Large intestine (tissue), 3 donors: ENCODE data around the gene NR5A2. TPM values are rescaled to one million over a fixed set of nuclear protein-coding genes. Genes with fewer than 3 reads are reported as not detected.
A peak's percentile ranks its signal among the peaks of the same experiment; 100 is the strongest.

Experiments used
- DNase-seq, 2 donors: peaks; one replicate each; pipeline versions ENCODE4 v3.0.0 to v3.0.0-alpha.2; 2013
- H3K27ac ChIP-seq: one replicate; pipeline ENCODE4 v1.5.1; 2013; ENCODE audit warnings: low read length
- H3K27me3 ChIP-seq: 2 replicates; pipeline ENCODE4 v1.6.1; 2013; ENCODE audit warnings: low read length; ENCODE audit not compliant: control insufficient read depth, insufficient read depth
- H3K36me3 ChIP-seq: 2 replicates; pipeline ENCODE4 v1.6.1; 2013; ENCODE audit warnings: low read length; ENCODE audit not compliant: control insufficient read depth, insufficient read depth
- H3K4me1 ChIP-seq: one replicate; pipeline ENCODE4 v1.6.1; 2013; ENCODE audit warnings: low read length; ENCODE audit not compliant: control insufficient read depth, insufficient read depth
- H3K4me3 ChIP-seq: one replicate; pipeline ENCODE4 v1.5.1; 2013; ENCODE audit warnings: low read length
- H3K9me3 ChIP-seq: one replicate; pipeline ENCODE4 v1.6.1; 2013; ENCODE audit warnings: mild to moderate bottlenecking, low read depth, low read length, moderate library complexity; ENCODE audit not compliant: control insufficient read depth
- WGBS: methylation state at CpG from one replicate; pipeline ENCODE4 v1.1.5; 2013; ENCODE audit warnings: low lambda C conversion rate; ENCODE audit not compliant: insufficient coverage; 5-methylcytosine and 5-hydroxymethylcytosine counted together
- polyA plus RNA-seq: library from polyadenylated mRNA; unstranded; fragments of 120-200 nt; gene quantifications from one replicate; pipeline ENCODE4 v1.2.1, GENCODE V29; 2013

NR5A2 gene
- polyA plus RNA-seq, 1 donor, result 36.5 TPM

- WGBS, result no CpG with 5 or more reads among the region's 36 CpGs
- Histone ChIP-seq H3K4me1 (peaks cover 45% of the 10 kb centered on the region), H3K27ac (no peak overlapping the region), H3K27me3 (peaks cover 73% of the 10 kb centered on the region), H3K36me3 (no peaks in the 10 kb centered on the region), H3K4me3 (peak overlapping the region; percentile 3), H3K9me3 (peaks cover 5% of the 10 kb centered on the region)
- DNase-seq, result peak in 1 of 2 donors; percentile 1
These were observed 8.0 kb downstream of the NR5A2 start for GRCh38 chr1:200035397-200035955.

- no peak overlapping the region for H3K27ac ChIP-seq
- H3K9me3 ChIP-seq, result peaks cover 5% of the 10 kb centered on the region
- H3K36me3 ChIP-seq, result no peaks in the 10 kb centered on the region
- peaks cover 76% of the 10 kb centered on the region for H3K27me3 ChIP-seq
- peak in 1 of 2 donors; percentile 10 for DNase-seq
- WGBS, result no CpG with 5 or more reads among the region's 27 CpGs
- H3K4me1 ChIP-seq, result peaks cover 40% of the 10 kb centered on the region
- no peak overlapping the region for H3K4me3 ChIP-seq
These were observed 8.6 kb downstream of the NR5A2 start for GRCh38 chr1:200035956-200036618.

- DNase-seq, result peak in 1 of 2 donors; percentile 6
- Histone ChIP-seq H3K27ac (no peak overlapping the region), H3K27me3 (peaks cover 81% of the 10 kb centered on the region), H3K9me3 (peaks cover 5% of the 10 kb centered on the region), H3K36me3 (no peaks in the 10 kb centered on the region), H3K4me1 (peaks cover 37% of the 10 kb centered on the region), H3K4me3 (no peak overlapping the region)
- WGBS, result 80% methylated on average over 1 of the region's 18 CpGs
These were observed 9.2 kb downstream of the NR5A2 start for GRCh38 chr1:200036619-200037270.

GRCh38 chr1:200037501-200037900, 10.0 kb downstream of the NR5A2 start:
- peaks cover 29% of the 10 kb centered on the region for H3K4me1 ChIP-seq
- 20% methylated on average over 1 of the region's 2 CpGs for WGBS
- H3K36me3 ChIP-seq, result no peaks in the 10 kb centered on the region
- H3K4me3 ChIP-seq, result no peak overlapping the region
- H3K9me3 ChIP-seq, result peaks cover 5% of the 10 kb centered on the region
- no peak for DNase-seq
- H3K27ac ChIP-seq, result no peak overlapping the region
- H3K27me3 ChIP-seq, result peaks cover 89% of the 10 kb centered on the region

GRCh38 chr1:200037904-200038303, 10.4 kb downstream of the NR5A2 start:
- H3K36me3 ChIP-seq, result no peaks in the 10 kb centered on the region
- no CpG with 5 or more reads among the region's 8 CpGs for WGBS
- peaks cover 5% of the 10 kb centered on the region for H3K9me3 ChIP-seq
- H3K27ac ChIP-seq, result peak overlapping the region; percentile 28
- H3K4me3 ChIP-seq, result peak overlapping the region; percentile 60
- peak in 1 of 2 donors; percentile 33 for DNase-seq
- H3K4me1 ChIP-seq, result peaks cover 25% of the 10 kb centered on the region
- peaks cover 90% of the 10 kb centered on the region for H3K27me3 ChIP-seq

GRCh38 chr1:200038325-200038980, 10.9 kb downstream of the NR5A2 start:
- Histone ChIP-seq H3K9me3 (peaks cover 5% of the 10 kb centered on the region), H3K4me1 (peaks cover 20% of the 10 kb centered on the region), H3K36me3 (no peaks in the 10 kb centered on the region), H3K27ac (peak overlapping the region; percentile 91), H3K27me3 (peaks cover 89% of the 10 kb centered on the region), H3K4me3 (peak overlapping the region; percentile 60)
- peak in 1 of 2 donors; percentile 51 for DNase-seq
- WGBS, result no CpG with 5 or more reads among the region's 32 CpGs

GRCh38 chr1:200038981-200039848, 11.7 kb downstream of the NR5A2 start:
- peaks cover 5% of the 10 kb centered on the region for H3K9me3 ChIP-seq
- DNase-seq, result peak in 1 of 2 donors; percentile 73
- peaks cover 81% of the 10 kb centered on the region for H3K27me3 ChIP-seq
- no CpG with 5 or more reads among the region's 79 CpGs for WGBS
- peaks cover 15% of the 10 kb centered on the region for H3K4me1 ChIP-seq
- H3K27ac ChIP-seq, result peak overlapping the region; percentile 91
- no peaks in the 10 kb centered on the region for H3K36me3 ChIP-seq
- H3K4me3 ChIP-seq, result peak overlapping the region; percentile 60

- no CpG with 5 or more reads among the region's 26 CpGs for WGBS
- H3K27me3 ChIP-seq, result peaks cover 75% of the 10 kb centered on the region
- H3K4me1 ChIP-seq, result peaks cover 11% of the 10 kb centered on the region
- DNase-seq, result peak in 1 of 2 donors; percentile 64
- H3K4me3 ChIP-seq, result peak overlapping the region; percentile 60
- H3K27ac ChIP-seq, result peak overlapping the region; percentile 91
- H3K9me3 ChIP-seq, result peaks cover 5% of the 10 kb centered on the region
- no peaks in the 10 kb centered on the region for H3K36me3 ChIP-seq
These were observed 12.5 kb downstream of the NR5A2 start for GRCh38 chr1:200039849-200040474.

GRCh38 chr1:200040481-200041138, 13.1 kb downstream of the NR5A2 start:
- Histone ChIP-seq H3K9me3 (peaks cover under 1% of the 10 kb centered on the region), H3K27me3 (peaks cover 71% of the 10 kb centered on the region), H3K4me1 (peaks cover 5% of the 10 kb centered on the region), H3K36me3 (no peaks in the 10 kb centered on the region), H3K27ac (peak overlapping the region; percentile 91), H3K4me3 (peak overlapping the region; percentile 60)
- no CpG with 5 or more reads among the region's 35 CpGs for WGBS
- peak; percentile 70 to 84 for DNase-seq
